ENCODE results near the gene CTNNA3.

The CTNNA3 gene

GRCh38 chr10:67664942-67665341 lies 31.1 kb downstream of the CTNNA3 start:
- no peak for DNase-seq

- no peak for DNase-seq
These were observed 32.4 kb downstream of the CTNNA3 start for GRCh38 chr10:67663449-67664087.

GRCh38 chr10:67662415-67662814 lies 33.6 kb downstream of the CTNNA3 start:
- DNase-seq = no peak

- DNase-seq = no peak
These were observed 36.5 kb downstream of the CTNNA3 start for GRCh38 chr10:67659497-67659896.

- no peak for DNase-seq
These were observed 38.2 kb downstream of the CTNNA3 start for GRCh38 chr10:67657775-67658174.

- DNase-seq = no peak
These were observed 45.4 kb downstream of the CTNNA3 start for GRCh38 chr10:67650558-67650957.

GRCh38 chr10:67648613-67649229 lies 47.3 kb downstream of the CTNNA3 start:
- no peak for DNase-seq

GRCh38 chr10:67630904-67631303 lies 65.1 kb downstream of the CTNNA3 start:
- DNase-seq = no peak

GRCh38 chr10:67629461-67629971 lies 66.5 kb downstream of the CTNNA3 start:
- DNase-seq = no peak

- DNase-seq = no peak
These were observed 73.0 kb downstream of the CTNNA3 start for GRCh38 chr10:67622984-67623383.

- DNase-seq = no peak
These were observed 73.5 kb downstream of the CTNNA3 start for GRCh38 chr10:67622511-67622910.

GRCh38 chr10:67621834-67622233 lies 74.2 kb downstream of the CTNNA3 start:
- DNase-seq = no peak

GRCh38 chr10:67618116-67618515 lies 77.9 kb downstream of the CTNNA3 start:
- DNase-seq = no peak

GRCh38 chr10:67612577-67613537 lies 83.1 kb downstream of the CTNNA3 start:
- no peak for DNase-seq

- DNase-seq = no peak
These were observed 83.8 kb downstream of the CTNNA3 start for GRCh38 chr10:67612176-67612575.

GRCh38 chr10:67609996-67610793 lies 85.8 kb downstream of the CTNNA3 start:
- no peak for DNase-seq

GRCh38 chr10:67608001-67608400 lies 88.0 kb downstream of the CTNNA3 start:
- no peak for DNase-seq

- no peak for DNase-seq
These were observed 88.5 kb downstream of the CTNNA3 start for GRCh38 chr10:67607472-67607871.

- DNase-seq = no peak
These were observed 89.4 kb downstream of the CTNNA3 start for GRCh38 chr10:67606572-67606971.

- DNase-seq = no peak
These were observed 92.3 kb downstream of the CTNNA3 start for GRCh38 chr10:67603701-67604100.

- DNase-seq = no peak
These were observed 92.9 kb downstream of the CTNNA3 start for GRCh38 chr10:67603086-67603485.

- no peak for DNase-seq
These were observed 93.6 kb downstream of the CTNNA3 start for GRCh38 chr10:67602268-67602950.
